Smooth muscle cell (in vitro differentiated cells): Measurements from ENCODE around the gene CHAD. TPM values are rescaled to one million over a fixed set of nuclear protein-coding genes. Genes with fewer than 3 reads are reported as not detected.

Experiments
- DNase-seq: peaks from one replicate; lab custom pipeline; 2025; ENCODE audit not compliant: unreplicated experiment; lab: John Stamatoyannopoulos, UW
- H2AFZ ChIP-seq: fragments of 200-600 bp; sonication (generic); 2 replicates; pipeline ENCODE4 v1.6.0; 2016; ENCODE audit warnings: antibody characterized with exemption, low read depth, mild to moderate bottlenecking
- H3F3A ChIP-seq: fragments of 200-600 bp; sonication (generic); 2 replicates; pipeline ENCODE4 v1.6.0; 2017; ENCODE audit warnings: antibody characterized with exemption, low read depth
- H3K27ac ChIP-seq: fragments of 200-600 bp; sonication (generic); 2 replicates; pipeline ENCODE4 v1.5.1; 2016; ENCODE audit warnings: low read depth, mild to moderate bottlenecking
- H3K27me3 ChIP-seq: fragments of 200-600 bp; sonication (generic); 2 replicates; pipeline ENCODE4 v1.6.1; 2016; ENCODE audit warnings: low read depth, mild to moderate bottlenecking
- H3K36me3 ChIP-seq: fragments of 200-600 bp; sonication (generic); 2 replicates; pipeline ENCODE4 v1.5.1; 2016; ENCODE audit warnings: low read depth
- H3K4me1 ChIP-seq: fragments of 200-600 bp; sonication (generic); 2 replicates; pipeline ENCODE4 v1.5.1; 2016; ENCODE audit warnings: low read depth
- H3K4me2 ChIP-seq: fragments of 200-600 bp; sonication (generic); 2 replicates; pipeline ENCODE4 v1.6.0; 2016; ENCODE audit warnings: mild to moderate bottlenecking
- H3K4me3 ChIP-seq: fragments of 200-600 bp; sonication (generic); 2 replicates; pipeline ENCODE4 v1.5.1; 2016; ENCODE audit warnings: mild to moderate bottlenecking
- H3K79me2 ChIP-seq: fragments of 200-600 bp; sonication (generic); 2 replicates; pipeline ENCODE4 v1.6.0; 2016; ENCODE audit warnings: low read depth, mild to moderate bottlenecking
- H3K9ac ChIP-seq: fragments of 200-600 bp; sonication (generic); 2 replicates; pipeline ENCODE4 v1.6.0; 2016; ENCODE audit warnings: low read depth
- H3K9me3 ChIP-seq: fragments of 200-600 bp; sonication (generic); replicated peaks from 2 replicates; pipeline ENCODE4 v1.5.1; 2016; ENCODE audit warnings: low read depth
- H4K20me1 ChIP-seq: fragments of 200-600 bp; sonication (generic); 2 replicates; pipeline ENCODE4 v1.6.0; 2016; ENCODE audit warnings: low read depth
- WGBS: methylation state at CpG from one replicate; pipeline ENCODE4 v1.1.7; 2016; ENCODE audit warnings: low lambda C conversion rate; 5-methylcytosine and 5-hydroxymethylcytosine counted together
- polyA plus RNA-seq: library from polyadenylated mRNA; unstranded; fragments of >200 nt; fragmentation: Nextera tagmentation; extraction: Ambion mirVana; gene quantifications from 2 replicates; pipeline ENCODE4 v1.2.1, GENCODE V29; 2016
- total RNA-seq: library from RNA; depleted of rRNA; stranded (reverse); fragments of >200 nt; gene quantifications from 2 replicates; pipeline ENCODE4 v1.2.3, GENCODE V29; 2014
- TF ChIP-seq, protein P1 (sequence below): fragments of 200-600 bp; sonication (generic); IDR thresholded peaks from 2 replicates; pipeline ENCODE4 v1.5.1; 2017; ENCODE audit warnings: borderline replicate concordance, mild to moderate bottlenecking, antibody characterized with exemption; ENCODE audit not compliant: insufficient read depth, poor library complexity, severe bottlenecking

The CHAD gene
- total and polyA plus RNA-seq, 2 experiments from 2014 or later: 0.43 TPM; not detected in 1

DNA sequence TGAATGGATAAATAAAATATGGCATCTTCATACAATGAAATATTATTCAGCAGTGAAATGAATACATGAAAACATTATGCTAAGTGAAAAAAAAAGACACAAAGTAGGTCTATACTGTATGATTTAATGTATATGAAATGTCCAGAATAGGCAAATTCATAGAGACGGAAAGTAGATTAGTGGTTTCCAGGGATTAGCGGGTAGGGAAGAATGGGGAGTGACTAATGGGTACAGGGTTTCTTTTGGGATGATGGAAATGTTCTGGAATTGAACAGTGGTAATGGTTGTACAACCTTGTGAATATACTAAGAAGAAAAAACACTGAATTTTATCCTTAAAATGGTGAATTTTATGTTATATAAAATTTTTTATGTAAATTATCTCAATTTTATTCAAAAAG lies 31.0 kb upstream of the CHAD start:
- DNase-seq: no peak
- H3K79me2 ChIP-seq: no peaks in the 10 kb centered on the region
- H3K4me1 ChIP-seq: peaks cover 25% of the 10 kb centered on the region
- H3K9me3 ChIP-seq: no peaks in the 10 kb centered on the region
- WGBS: 27% methylated on average over 2 of the region's 2 CpGs
- no peak overlapping the region for H2AFZ ChIP-seq
- H3K9ac ChIP-seq: no peak overlapping the region
- peaks cover 8% of the 10 kb centered on the region for H3F3A ChIP-seq
- H3K27me3 ChIP-seq: no peaks in the 10 kb centered on the region
- H3K36me3 ChIP-seq: no peaks in the 10 kb centered on the region
- H4K20me1 ChIP-seq: no peaks in the 10 kb centered on the region
- H3K4me3 ChIP-seq: no peak overlapping the region
- TF ChIP-seq, protein P1, sequence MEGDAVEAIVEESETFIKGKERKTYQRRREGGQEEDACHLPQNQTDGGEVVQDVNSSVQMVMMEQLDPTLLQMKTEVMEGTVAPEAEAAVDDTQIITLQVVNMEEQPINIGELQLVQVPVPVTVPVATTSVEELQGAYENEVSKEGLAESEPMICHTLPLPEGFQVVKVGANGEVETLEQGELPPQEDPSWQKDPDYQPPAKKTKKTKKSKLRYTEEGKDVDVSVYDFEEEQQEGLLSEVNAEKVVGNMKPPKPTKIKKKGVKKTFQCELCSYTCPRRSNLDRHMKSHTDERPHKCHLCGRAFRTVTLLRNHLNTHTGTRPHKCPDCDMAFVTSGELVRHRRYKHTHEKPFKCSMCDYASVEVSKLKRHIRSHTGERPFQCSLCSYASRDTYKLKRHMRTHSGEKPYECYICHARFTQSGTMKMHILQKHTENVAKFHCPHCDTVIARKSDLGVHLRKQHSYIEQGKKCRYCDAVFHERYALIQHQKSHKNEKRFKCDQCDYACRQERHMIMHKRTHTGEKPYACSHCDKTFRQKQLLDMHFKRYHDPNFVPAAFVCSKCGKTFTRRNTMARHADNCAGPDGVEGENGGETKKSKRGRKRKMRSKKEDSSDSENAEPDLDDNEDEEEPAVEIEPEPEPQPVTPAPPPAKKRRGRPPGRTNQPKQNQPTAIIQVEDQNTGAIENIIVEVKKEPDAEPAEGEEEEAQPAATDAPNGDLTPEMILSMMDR: no peak
- peak overlapping the region; percentile 35 for H3K4me2 ChIP-seq
- peak overlapping the region; percentile 79 for H3K27ac ChIP-seq

DNA sequence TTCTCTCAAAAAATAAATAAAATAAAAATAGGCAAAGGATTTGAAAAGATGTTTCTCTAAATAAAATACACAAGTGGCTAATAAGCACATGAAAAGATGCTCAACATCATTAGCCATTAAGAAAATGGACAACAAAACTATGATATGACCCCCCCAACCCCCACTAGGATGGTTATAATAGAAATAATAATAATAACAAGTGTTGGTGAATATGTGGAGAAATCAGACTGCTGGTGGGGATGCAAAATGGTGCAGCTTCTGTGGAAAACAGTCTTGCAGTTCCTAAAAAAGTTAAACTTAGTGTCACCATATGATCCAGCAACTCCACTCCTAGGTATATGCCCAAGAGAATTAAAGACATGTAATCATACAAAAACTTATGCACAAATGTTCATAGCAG lies 30.6 kb upstream of the CHAD start:
- no peak overlapping the region for H2AFZ ChIP-seq
- H3K27ac ChIP-seq: peak overlapping the region; percentile 69
- H3F3A ChIP-seq: peaks cover 8% of the 10 kb centered on the region
- H3K4me2 ChIP-seq: no peak overlapping the region
- H3K4me1 ChIP-seq: peaks cover 25% of the 10 kb centered on the region
- no peak overlapping the region for H3K4me3 ChIP-seq
- DNase-seq: no peak
- TF ChIP-seq, protein P1: no peak
- no peaks in the 10 kb centered on the region for H3K9me3 ChIP-seq
- no peaks in the 10 kb centered on the region for H3K79me2 ChIP-seq
- H3K9ac ChIP-seq: no peak overlapping the region
- H4K20me1 ChIP-seq: no peaks in the 10 kb centered on the region
- H3K27me3 ChIP-seq: no peaks in the 10 kb centered on the region
- H3K36me3 ChIP-seq: no peaks in the 10 kb centered on the region

DNA sequence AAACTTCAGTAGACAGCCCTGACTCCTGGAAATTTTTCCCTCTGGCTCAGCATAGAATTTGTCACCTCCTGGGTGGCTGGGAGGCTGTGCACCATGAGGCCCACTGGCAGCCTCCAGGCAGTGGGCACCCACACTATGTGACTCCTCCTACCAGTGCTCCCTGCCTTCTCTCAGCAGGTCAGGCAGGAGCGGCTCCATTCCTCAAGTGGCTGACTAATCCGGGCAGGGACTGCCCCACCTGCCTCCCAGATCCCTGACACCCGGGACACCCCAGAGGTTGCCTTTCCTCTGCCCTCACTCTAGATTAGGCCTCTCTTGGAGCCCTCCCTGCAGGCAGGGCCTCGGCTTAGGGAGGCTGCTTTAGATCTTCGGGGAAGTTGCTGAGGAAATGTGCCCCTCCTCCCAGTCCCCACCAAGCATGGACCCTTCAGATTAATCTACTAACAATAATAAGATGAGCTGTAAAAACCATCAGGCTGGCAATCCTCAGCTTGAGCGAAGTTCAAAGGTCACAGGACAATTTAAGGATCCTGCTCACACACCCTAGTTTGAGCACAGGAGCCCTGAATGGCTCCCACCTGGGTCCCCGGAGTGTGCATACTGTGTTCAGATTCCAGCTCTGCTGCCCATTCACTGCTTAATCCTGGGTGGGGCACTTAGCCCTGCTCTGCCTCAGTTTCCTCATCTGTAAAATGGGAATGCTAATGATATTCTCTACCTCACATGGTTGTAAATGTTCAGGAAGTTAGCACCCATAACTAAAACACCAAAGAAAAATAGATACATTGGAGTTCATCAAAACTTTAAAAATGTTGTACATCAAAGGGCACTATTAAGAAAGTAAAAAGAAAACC lies 29.6 kb upstream of the CHAD start:
- H4K20me1 ChIP-seq: no peaks in the 10 kb centered on the region
- H3K4me2 ChIP-seq: no peak overlapping the region
- H3K79me2 ChIP-seq: no peaks in the 10 kb centered on the region
- H2AFZ ChIP-seq: no peak overlapping the region
- no peak for DNase-seq
- no peaks in the 10 kb centered on the region for H3K9me3 ChIP-seq
- no peaks in the 10 kb centered on the region for H3K27me3 ChIP-seq
- no peaks in the 10 kb centered on the region for H3K36me3 ChIP-seq
- no peak overlapping the region for H3K4me3 ChIP-seq
- peaks cover 15% of the 10 kb centered on the region for H3K4me1 ChIP-seq
- no peak overlapping the region for H3K9ac ChIP-seq
- peaks cover 8% of the 10 kb centered on the region for H3F3A ChIP-seq
- TF ChIP-seq, protein P1: no peak
- H3K27ac ChIP-seq: peak overlapping the region; percentile 31
- 65% methylated on average over 7 of the region's 7 CpGs for WGBS

DNA sequence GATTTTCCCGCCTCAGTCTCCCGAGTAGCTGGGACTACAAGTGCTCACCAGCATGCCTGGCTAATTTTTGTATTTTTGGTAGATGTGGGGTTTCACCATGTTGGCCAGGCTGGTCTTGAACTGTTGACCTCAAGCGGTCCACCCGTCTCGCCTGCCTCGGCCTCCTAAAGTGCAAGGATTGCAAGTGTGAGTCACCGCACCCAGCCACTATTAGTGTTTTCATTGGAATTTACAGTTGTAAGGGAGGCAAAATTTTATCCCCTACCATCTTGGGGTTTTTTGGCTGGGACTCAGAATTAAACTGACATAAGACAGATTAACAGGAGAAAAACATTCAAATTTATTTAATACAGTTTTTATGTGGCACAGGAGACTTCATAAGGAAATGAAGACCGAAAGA lies 27.2 kb upstream of the CHAD start:
- Histone ChIP-seq H3K36me3 (no peaks in the 10 kb centered on the region), H3K9me3 (no peaks in the 10 kb centered on the region), H4K20me1 (no peaks in the 10 kb centered on the region), H3K27me3 (no peaks in the 10 kb centered on the region), H3K9ac (no peak overlapping the region), H3K79me2 (no peaks in the 10 kb centered on the region), H3F3A (peaks cover 3% of the 10 kb centered on the region), H3K4me2 (no peak overlapping the region), H3K4me3 (no peak overlapping the region), H3K4me1 (peaks cover 4% of the 10 kb centered on the region), H2AFZ (no peak overlapping the region), H3K27ac (no peak overlapping the region)
- TF ChIP-seq, protein P1: no peak
- WGBS: 72% methylated on average over 8 of the region's 8 CpGs
- no peak for DNase-seq
